Calu3 (cell line): ENCODE measurements around the gene TTLL5. TPM values are rescaled to one million over a fixed set of nuclear protein-coding genes. Genes with fewer than 3 reads are reported as not detected.

Source experiments
- BruUV-seq: library from RNA; stranded (reverse); fragments of 400-500 nt; replicated peaks from 2 replicates; lab custom pipeline; 2021; lab: Mats Ljungman, UMichigan
- CTCF ChIA-PET: fragments of 300-600 bp; sonication (Branson Sonifier 250); formaldehyde crosslinking; loops from one replicate; lab custom pipeline; 2022; ENCODE audit warnings: antibody characterized with exemption; lab: Charles Lee
- DNase-seq: peaks from one replicate; pipeline ENCODE4 v3.0.0; 2022
- H3K27ac Mint-ChIP-seq: one replicate; pipeline ENCODE4 v1.8.0; 2022; ENCODE audit warnings: mixed read lengths; ENCODE audit not compliant: unreplicated experiment
- H3K27me3 Mint-ChIP-seq: one replicate; pipeline ENCODE4 v1.8.0; 2022; ENCODE audit warnings: mixed read lengths; ENCODE audit not compliant: unreplicated experiment
- H3K36me3 Mint-ChIP-seq: one replicate; pipeline ENCODE4 v1.8.0; 2022; ENCODE audit warnings: mild to moderate bottlenecking, moderate library complexity, mixed read lengths; ENCODE audit not compliant: insufficient read depth, unreplicated experiment
- H3K4me1 Mint-ChIP-seq: one replicate; pipeline ENCODE4 v1.8.0; 2022; ENCODE audit warnings: mild to moderate bottlenecking, low read depth, mixed read lengths; ENCODE audit not compliant: unreplicated experiment
- H3K4me3 Mint-ChIP-seq: one replicate; pipeline ENCODE4 v1.8.0; 2022; ENCODE audit warnings: mild to moderate bottlenecking, low read depth, moderate library complexity, mixed read lengths; ENCODE audit not compliant: unreplicated experiment
- H3K9me3 Mint-ChIP-seq: one replicate; pipeline ENCODE4 v1.8.0; 2022; ENCODE audit warnings: low read depth, mixed read lengths; ENCODE audit not compliant: unreplicated experiment
- CTCF ChIP-seq: fragments of 200-600 bp; IDR thresholded peaks from one replicate; pipeline ENCODE4 v1.8.0; 2022; ENCODE audit warnings: antibody characterized with exemption; ENCODE audit not compliant: unreplicated experiment
- intact Hi-C: fragments of 100-400 bp; cut with micrococcal nuclease; formaldehyde crosslinking; loops from one replicate; pipeline ENCODE4 v1.10.0; 2022; ENCODE audit not compliant: unreplicated experiment
- total RNA-seq: library from RNA; stranded (reverse); gene quantifications from 2 replicates; pipeline ENCODE4 v1.2.3, GENCODE V29; 2022

Gene TTLL5
- total RNA-seq, 1 experiment from 2014 or later: 47.5 TPM

GRCh38 chr14:75615200-75615599, 45.8 kb upstream of the TTLL5 start:
- intact Hi-C loops: no loop called here
- H3K27me3 Mint-ChIP-seq: peaks cover 47% of the 10 kb centered on the region
- TF ChIP-seq CTCF: no peak
- H3K4me3 Mint-ChIP-seq: no peak overlapping the region
- H3K4me1 Mint-ChIP-seq: no peaks in the 10 kb centered on the region
- CTCF ChIA-PET: interaction anchor here (0.7 kb wide), 1 partner anchor 151 kb away, joined by 3 read pairs; no protein-coding TSS in a partner anchor
- BruUV-seq: no TSS peak
- peaks cover 4% of the 10 kb centered on the region for H3K9me3 Mint-ChIP-seq
- H3K36me3 Mint-ChIP-seq: no peaks in the 10 kb centered on the region
- H3K27ac Mint-ChIP-seq: no peak overlapping the region
- DNase-seq: no peak

GRCh38 chr14:75619548-75619947, 41.5 kb upstream of the TTLL5 start:
- H3K9me3 Mint-ChIP-seq: peaks cover under 1% of the 10 kb centered on the region

GRCh38 chr14:75625034-75625433, 36.0 kb upstream of the TTLL5 start:
- DNase-seq: no peak
- Mint-ChIP-seq H3K4me1 (no peaks in the 10 kb centered on the region), H3K36me3 (no peaks in the 10 kb centered on the region), H3K9me3 (no peaks in the 10 kb centered on the region), H3K27me3 (no peaks in the 10 kb centered on the region), H3K27ac (no peak overlapping the region), H3K4me3 (no peak overlapping the region)
- BruUV-seq: no TSS peak
- intact Hi-C loops: no loop called here
- CTCF ChIA-PET: no interaction called here
- no peak for TF ChIP-seq CTCF

More at GRCh38 chr14:75619548-75619947, 41.5 kb upstream of the TTLL5 start:
- CTCF ChIA-PET: interaction anchor here (0.6 to 1.3 kb wide), 3 partner anchors 9 to 1853 kb away, joined by 3 read pairs; no protein-coding TSS in a partner anchor
- intact Hi-C loops: no loop called here
- BruUV-seq: no TSS peak
- no peak for DNase-seq
- H3K4me3 Mint-ChIP-seq: no peak overlapping the region
- H3K4me1 Mint-ChIP-seq: no peaks in the 10 kb centered on the region
- no peak for TF ChIP-seq CTCF
- H3K36me3 Mint-ChIP-seq: no peaks in the 10 kb centered on the region
- no peak overlapping the region for H3K27ac Mint-ChIP-seq
- peaks cover 11% of the 10 kb centered on the region for H3K27me3 Mint-ChIP-seq

GRCh38 chr14:75626396-75626795, 34.6 kb upstream of the TTLL5 start:
- Mint-ChIP-seq H3K9me3 (no peaks in the 10 kb centered on the region), H3K36me3 (no peaks in the 10 kb centered on the region), H3K4me1 (no peaks in the 10 kb centered on the region), H3K27ac (no peak overlapping the region), H3K4me3 (no peak overlapping the region), H3K27me3 (no peaks in the 10 kb centered on the region)
- intact Hi-C loops: no loop called here
- CTCF ChIA-PET: no interaction called here
- no peak for TF ChIP-seq CTCF
- DNase-seq: no peak
- BruUV-seq: no TSS peak
